GM18505 (cell line): ENCODE data around the gene CCDC17.

Experiments used
- ATAC-seq: cut with Tn5 transposase; IDR thresholded peaks from one replicate; pipeline ENCODE4 v1.9.1; 2021; ENCODE audit not compliant: unreplicated experiment
- POLR2A ChIP-seq: IDR thresholded peaks from 4 replicates; pipeline ENCODE4 v1.6.1; 2011; ENCODE audit warnings: borderline replicate concordance; ENCODE audit not compliant: insufficient read depth, insufficient read length; ENCODE audit errors: extremely low read depth

Gene CCDC17

DNA sequence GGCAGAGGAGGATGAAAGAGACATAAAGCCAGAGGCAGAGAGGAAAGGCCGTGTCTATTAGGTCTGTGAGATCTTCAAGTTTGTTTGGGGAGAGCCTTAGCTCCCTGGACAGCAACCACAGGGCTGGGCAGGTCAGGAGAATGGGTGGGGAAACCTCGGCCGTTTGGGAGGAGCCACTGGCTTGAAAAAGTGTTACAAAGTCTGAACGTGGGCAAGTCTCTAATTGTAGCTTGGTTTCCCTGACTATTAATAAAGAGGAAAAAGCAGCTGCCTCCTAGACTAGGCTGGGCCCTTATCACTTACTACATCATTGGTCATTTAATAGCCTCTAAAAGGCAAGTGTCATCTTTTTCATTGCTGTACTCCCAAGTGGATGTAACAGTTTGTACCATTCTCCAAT lies at the start of gene CCDC17:
TSS of gene CCDC17 (minus strand) at position 83 of the 400 bp plus-strand sequence. CDS start 145 bp downstream, outside the sequence.
- no peak for ATAC-seq

DNA sequence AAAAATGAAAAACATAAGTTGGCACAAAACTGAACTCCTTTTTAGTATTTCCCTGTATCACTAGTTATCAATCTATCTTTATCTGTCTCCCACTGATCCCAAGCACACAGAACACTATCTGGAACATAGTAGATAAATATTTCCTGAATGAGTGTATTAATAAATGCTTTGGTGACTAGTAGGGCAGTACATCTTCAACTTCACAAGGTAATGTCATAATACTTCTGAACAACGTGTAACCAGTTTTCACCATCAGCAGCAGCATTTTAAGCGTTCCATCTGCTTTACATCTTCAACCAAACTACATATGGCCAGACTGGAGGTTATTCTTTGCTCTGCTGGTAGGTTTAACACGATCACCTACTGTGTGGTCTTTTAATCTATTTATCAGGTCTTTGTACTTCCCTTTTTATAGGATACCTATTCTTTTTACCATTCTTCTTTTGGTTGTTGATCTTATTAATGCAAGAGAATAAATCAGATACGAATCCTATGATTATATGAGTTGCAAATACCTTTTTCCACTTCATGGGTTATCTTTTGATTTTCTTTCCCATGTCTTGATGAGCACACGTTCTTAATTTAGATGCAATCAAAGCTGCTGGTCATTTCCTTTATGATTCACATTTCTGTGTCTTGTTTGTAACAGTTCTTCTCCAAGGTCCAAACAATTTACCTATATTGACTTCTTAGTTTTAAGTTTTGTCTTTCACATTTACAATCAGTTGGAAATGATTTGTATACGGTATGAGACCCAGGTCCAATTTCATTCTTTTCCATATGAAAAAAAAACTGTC lies 46.2 kb upstream of the CCDC17 start:
- ATAC-seq: no peak

More for the DNA sequence above, at the start of gene CCDC17:
- no peak for TF ChIP-seq POLR2A

DNA sequence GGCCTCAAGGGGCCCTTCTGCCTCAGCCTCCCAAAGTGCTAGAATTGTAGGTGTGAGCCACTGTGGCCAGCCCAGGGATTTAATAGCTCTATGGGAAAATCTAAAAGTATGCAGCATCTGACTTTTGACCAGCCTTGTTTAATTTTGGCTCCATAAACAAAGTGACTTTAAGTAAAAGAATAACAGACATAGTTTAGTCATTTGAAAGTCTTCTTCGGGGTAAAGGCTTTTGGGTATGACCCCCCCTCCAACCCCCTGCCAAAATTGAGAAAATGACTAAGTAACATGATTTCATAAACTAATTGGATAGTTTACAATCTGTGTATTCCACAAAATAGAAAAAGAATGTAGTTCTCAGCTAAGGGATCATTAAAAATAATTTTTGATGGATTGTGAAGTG lies 45.5 kb upstream of the CCDC17 start:
- TF ChIP-seq POLR2A: no peak
- no peak for ATAC-seq

More for the DNA sequence above, 46.2 kb upstream of the CCDC17 start:
- TF ChIP-seq POLR2A: no peak

DNA sequence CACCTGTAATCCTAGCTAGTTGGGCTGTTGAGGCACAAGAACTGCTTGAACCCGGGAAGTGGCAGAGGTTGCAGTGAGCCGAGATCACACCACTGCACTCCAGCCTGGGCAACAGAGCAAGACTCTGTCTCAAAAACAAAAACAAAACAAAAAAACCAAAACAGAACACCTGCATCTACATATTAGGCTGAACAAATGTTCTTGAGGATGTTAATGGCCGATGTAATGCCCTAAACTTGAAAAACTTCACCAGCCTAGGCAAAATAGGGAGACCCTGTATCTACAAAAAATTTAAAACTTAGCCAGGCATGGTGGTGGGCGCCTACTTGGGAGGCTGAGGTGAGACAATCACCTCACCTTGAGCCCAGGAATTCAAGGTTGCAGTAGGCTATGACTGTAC lies 44.7 kb upstream of the CCDC17 start:
- no peak for TF ChIP-seq POLR2A
- no peak for ATAC-seq

DNA sequence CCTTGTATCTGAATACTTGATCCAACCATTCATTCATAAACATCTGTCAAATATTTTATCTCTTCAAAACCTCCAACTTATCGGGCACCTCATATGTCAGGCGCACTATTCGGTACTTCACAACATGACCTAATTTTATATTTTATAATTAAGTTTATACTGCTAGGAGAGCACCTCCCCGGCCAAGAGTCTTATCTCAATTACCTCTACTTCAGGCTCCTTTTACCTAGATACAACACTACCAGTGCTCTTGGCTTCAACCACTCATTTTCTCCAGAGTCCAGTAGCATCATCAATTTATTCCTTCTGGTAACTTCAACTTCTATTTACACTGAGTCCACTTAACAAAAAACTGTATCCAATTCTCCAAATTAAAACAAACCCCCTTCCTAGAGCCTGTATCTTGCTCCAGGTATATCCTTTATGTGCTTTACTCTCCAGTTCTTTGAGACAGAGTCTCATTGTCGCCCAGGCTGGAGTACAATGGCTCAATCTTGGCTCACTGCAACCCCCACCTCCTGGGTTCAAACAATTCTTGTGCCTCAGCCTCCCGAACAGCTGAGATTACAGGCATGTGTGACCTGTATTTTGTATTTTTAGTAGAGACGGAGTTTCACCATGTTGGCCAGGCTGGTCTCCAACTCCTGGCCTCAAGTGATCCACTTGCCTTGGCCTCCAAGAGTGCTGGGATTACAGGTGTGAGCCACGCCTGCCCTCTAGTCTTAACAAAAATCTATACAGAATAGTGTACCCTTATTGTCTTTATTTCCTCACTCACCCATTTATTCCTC lies 43.7 kb upstream of the CCDC17 start:
- no peak for TF ChIP-seq POLR2A

DNA sequence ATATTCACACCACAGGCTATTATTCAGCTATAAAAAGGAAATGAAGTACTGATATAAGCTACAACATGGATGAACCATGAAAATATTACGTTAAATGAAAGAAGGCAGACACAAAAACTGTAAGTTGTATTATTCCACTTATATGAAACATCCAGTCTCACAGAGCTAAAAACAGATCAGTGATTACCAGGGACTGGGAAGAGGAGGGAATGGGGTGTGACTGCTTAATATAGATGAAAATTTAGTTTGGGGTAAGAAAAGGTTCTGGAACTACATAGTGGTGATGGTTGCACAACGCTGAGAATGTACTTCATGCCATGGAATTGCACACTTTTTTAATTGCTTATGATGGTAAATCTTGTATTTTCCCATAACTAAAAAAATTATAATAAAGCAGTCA lies 43.0 kb upstream of the CCDC17 start:
- no peak for ATAC-seq
- no peak for TF ChIP-seq POLR2A

More for the DNA sequence above, 43.7 kb upstream of the CCDC17 start:
- no peak for ATAC-seq

DNA sequence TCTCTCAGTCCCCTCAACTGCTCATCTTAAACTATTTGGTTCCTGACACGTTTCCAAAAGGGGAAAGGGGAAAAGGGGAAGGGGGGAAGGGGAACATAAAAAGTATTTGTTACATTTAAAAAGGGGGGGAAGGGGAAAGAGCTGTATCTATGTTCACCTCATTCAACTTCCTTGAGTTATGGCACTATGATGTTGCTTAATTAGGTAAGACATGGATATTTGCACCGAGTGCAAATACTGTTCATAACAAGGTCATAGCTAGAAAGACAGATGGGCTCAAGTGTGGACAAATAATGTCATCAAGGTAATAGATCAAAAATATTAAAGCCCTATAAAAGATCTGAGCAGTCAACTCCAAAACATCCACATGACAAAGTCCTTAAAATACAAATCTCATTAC lies 36.5 kb upstream of the CCDC17 start:
- ATAC-seq: no peak
- no peak for TF ChIP-seq POLR2A

DNA sequence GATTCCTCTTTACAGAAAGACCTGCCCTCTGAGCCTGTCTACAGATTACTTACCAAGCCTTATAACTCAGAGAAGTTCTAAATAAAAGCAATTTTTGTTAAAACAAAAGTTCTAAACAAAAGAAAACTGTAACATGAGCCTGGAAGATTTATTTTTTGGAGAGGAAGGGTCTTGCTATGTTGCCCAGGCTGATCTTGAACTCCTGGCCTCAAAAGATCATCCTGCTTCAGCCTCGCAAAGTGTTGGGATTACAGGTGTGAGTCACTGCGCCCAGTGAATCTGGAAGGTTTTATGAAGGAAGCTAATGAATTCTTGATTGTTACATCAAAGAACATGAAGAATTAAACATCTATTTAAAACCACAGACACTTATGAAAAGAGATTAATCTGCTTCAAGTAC lies 35.4 kb upstream of the CCDC17 start:
- TF ChIP-seq POLR2A: no peak
- ATAC-seq: no peak

DNA sequence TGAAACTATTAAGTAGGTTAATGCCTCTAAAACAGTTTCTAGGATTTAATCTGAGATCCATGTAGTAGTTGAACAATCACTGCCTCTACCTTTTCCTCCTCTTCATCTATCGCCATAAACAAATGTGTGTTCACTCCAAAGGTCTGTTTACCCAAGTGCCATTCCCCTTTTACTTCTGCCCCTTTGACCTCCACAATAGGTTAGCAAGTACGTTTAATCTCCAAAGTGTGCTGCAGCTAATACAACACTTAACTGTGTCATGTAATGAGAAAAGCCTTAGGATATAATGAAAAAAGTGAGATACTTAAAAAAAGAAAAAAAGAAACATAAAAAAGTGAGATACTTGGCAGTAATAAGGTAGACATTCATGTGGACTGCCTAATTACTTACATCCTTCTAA lies 34.3 kb upstream of the CCDC17 start:
- no peak for TF ChIP-seq POLR2A
- ATAC-seq: no peak

DNA sequence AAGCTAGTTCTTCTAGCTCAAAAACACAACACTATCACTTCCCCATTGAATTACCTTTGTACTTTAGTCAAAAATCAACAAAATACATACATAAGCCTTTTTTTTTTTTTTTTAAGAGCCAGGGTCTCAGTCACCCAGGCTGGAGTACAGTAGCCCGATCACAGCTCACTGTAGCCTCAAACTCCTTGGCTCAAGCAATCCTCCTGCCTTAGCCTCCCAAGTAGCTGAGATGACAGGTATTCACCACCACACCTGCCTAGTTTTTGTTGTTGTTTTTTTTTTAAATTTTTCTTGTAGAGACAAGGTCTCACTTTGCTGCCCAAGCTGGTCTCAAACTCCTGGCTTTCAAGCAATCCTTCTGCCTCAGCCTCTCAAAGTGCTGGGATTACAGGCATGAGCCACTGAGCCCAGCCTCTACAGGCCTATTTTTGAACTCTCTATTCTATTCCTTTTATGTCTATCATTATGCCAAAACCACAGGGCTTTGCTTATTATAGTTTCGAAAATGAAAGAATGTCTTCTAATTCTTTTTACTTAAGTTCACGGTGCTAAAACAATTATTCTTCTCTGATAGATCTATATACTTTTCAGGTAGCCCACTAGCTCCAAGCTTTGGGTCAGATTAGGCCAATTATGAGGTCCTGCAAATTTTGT lies 32.8 kb upstream of the CCDC17 start:
- no peak for TF ChIP-seq POLR2A
- ATAC-seq: no peak

DNA sequence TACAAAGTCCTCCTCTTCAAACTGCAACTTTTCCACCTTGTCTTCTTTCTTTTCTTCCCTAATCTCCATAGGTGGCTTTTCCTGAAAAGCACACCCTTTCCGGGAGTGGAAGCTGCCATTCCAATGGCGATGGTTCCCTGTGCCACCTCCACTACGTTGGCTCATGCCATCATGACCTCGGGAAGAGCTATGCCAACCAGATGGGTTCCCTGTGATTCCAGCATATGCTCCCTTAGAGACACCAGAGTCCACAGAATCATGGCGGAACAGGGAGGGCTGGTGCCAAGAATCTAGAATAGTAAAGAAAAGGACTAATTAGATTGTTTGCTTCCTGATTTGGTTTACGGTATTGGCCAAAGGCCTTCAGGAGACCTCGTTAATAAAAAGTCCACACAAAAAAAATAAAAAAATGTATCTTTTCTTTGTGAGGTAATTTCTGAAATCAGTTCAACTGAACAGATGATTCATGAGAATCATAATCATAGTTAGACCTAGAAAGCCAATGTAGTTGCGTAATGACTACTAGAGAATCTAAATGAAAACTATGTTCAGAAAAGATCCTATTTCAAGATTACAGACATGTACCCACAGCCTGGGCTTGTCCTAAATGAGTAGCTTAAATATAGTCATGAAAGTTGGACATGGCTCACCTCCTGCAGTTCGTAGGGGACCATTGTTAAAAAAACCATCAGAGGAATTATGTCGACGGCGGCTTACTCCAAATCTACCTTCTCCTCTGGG lies 30.9 kb upstream of the CCDC17 start:
- TF ChIP-seq POLR2A: no peak
- no peak for ATAC-seq

DNA sequence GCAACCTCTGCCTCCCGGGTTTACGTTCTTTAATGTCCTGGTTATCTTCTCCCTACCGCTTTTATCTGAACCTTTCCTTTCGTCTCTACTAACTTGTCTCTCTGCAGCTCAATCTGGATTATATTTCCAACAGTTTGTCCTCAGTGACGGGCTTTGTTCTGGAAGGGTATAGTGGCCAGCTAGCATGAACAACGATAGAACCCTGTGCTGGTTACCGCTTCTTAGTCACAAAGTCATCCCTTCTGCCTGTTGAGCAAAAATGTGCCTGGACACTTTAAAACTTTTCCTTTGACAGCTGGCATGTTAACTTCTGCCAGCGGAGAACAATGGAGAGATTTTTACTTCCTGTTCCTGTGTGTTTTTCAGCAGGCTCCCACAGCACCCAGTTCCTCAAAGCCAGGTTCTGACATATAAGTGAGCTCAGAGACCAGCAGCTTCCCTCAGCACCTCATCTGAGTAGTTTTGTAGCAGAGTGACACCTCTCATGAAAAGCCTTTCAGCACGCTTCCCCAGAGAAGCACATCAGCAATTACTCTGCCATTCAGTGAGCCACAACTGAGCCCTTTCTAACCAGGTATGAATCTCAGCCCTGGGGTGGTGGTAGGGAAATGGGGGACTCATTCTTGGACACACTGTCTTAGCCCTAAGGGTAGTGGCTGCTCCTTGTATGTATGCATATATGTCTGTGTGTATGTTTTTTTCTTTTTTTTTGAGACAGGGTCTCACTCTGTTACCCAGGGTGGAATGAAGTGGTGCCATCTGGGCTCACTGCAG lies 23.6 kb upstream of the CCDC17 start:
- no peak for ATAC-seq

More for the DNA sequence above, 23.6 kb upstream of the CCDC17 start:
- TF ChIP-seq POLR2A: no peak
